GM18861 (cell line): ENCODE data around the gene MGARP.

Source experiments
- ATAC-seq: cut with Tn5 transposase; IDR thresholded peaks from one replicate; pipeline ENCODE4 v1.9.1; 2021; ENCODE audit not compliant: unreplicated experiment

Gene MGARP

GRCh38 chr4:139245590-139245989 is 34.4 kb downstream of the MGARP start:
- ATAC-seq, result no peak

DNA sequence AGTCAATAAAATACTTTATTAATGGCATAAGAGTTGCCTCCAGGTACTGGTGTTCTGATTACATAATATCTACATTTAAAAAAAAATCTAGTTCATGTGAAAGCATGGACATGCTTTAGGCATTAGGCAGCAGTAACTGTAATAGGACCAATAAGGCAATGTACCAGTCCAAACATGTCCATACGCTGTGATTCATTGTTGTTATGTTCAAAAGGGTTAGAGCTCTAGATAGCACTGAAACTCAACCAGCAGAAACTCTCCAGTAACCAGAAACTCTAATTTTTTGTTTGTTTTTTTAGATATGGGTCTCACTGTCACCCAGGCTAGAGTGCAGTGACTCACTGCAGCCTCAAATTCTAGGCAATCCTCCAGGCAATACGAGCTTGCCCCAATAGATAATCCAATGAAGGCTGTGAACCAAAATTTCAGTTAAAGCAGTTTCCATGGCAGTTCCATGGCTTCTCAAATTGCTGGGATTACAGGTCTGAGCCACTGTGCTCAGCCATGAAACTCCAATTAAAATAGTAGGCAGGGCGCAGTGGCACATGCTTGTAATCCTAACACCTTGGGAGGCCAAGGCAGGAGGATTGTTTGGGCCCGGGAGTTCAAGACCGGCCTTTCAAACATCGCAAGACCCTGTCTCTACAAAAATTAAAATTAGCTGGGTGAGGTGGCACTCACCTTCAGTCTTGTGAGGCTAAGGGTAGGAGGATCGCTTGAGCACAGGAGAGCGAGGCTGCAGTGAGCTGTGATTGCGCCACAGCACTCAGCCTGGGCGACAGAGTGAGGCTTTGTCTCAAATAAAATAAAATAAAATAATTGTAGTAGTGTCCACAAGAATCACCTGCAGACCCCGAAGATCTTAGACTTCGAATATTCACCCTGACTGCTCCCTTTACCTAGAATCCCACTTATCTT is 36.3 kb downstream of the MGARP start:
- no peak for ATAC-seq

DNA sequence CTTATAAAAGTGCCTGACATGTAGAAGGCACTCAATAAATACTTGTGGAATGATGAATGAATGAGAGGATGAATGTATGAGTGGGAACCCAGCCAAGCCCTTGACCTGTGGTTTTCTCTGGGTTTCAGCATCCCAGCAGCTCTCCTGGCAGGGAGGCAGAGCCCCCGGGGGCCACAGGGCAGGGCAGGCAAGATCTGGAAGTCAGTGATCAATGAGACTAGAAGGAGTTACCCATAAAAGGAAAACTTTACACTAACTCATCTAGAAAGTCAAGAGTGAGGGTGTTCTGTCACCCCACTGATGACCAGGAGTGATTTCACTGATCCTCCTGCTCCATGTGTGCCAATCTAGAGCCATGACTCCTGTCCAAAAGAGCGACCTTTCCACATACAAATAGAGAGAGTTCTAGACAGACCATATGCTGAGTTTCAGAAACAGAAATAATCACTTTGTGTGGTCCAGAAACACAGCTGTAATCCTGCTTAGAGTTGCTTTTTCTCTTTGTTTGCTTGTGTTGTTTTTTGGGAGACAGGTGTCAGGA is 37.4 kb downstream of the MGARP start:
- ATAC-seq, result no peak

DNA sequence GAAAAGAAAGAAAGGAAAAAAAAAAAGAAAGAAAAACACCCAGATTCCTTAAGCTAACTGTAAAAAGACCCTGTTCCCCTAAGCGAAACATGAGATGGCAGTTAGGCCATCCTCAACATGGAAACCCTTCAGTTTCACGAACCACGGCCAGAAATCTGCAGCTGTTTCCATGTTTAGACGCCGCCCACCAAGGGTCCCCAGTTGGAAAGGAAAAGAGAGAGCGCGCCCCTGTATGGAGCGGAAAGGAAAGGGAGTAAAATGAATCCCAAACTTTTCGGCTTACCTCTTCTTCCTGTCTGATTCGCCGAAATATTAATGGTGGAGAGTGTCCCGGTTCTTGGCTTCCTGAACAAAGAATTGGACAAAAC is 38.3 kb downstream of the MGARP start:
- no peak for ATAC-seq

DNA sequence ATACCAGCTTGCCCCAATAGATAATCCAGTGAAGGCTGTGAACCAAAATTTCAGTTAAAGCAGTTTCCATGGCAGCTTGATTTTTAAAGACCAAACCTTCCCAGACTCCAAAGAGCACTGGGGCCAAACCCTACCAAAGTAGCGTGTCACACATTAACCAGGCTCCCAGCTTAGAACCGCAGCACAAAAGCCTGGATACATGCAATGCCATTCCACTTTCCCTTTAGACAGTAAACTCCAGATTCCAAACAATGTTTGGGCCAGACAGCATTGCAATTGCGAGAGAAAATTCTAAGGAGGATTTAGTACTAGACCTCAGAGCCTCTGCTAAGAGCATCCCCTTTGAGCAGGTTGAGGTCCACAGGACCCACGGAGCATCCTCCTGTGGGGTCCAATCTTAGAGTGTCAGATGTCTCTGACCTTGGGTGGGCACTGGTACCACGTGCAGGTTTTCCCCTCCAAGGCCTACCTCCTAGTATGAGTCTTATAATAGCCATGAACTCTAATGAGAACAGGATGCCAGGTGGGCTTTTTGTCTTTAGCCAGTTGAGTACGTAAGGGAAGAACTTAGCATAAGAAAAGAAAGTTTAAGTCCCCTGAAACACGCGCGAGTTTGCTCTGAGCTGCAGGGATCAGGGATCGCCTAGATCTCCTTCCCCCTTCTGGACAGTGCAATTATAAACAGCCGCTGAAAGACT is 38.8 kb downstream of the MGARP start:
- ATAC-seq, result no peak

DNA sequence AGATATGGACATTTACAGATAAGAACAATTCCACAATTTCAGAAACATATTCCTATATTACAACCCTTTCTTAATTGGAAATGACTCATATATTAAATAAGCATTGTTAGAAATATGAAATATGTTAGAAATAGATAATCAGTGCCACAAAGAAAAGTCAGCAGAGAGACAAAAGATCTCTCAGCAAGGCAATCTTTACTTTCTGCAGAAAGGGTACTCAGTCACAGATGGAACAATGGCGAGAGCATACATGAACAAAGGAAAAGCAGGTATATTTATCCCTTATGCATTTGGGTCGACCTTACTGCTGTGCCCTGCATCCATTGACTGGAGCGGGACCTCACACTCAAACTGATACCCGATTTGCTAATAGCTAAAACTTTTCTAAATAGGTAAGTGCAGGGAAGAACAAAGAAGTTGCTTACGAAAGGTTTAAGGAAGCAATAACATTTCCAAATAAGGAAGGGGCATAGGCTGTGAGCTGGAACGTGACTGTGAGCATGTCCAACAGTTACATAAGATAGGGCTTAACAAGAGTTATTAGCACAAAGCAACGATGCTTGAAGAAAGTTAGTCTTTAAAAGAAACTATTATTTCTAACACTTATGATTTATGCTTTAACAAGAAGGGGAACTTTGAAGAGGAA is 40.8 kb downstream of the MGARP start:
- ATAC-seq, result no peak

DNA sequence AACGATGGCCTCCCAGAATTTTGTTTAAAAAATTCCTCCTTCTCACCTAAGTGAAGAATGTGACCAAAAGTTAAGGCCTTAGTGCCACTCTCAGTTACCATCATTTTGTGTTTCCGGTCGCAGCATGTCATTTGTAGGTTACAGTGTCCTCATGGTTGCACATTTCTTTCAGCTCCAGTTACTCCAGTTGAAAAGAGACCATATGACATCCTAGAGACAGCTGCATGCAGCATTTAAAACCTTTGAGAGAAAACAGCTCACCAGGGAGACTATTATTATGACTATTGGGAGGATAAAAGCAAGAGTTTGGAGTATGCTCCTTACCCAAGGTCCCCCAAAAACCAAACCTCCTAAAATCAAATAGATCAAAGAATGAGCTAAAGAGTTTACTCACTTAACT is 45.8 kb downstream of the MGARP start:
- no peak for ATAC-seq

DNA sequence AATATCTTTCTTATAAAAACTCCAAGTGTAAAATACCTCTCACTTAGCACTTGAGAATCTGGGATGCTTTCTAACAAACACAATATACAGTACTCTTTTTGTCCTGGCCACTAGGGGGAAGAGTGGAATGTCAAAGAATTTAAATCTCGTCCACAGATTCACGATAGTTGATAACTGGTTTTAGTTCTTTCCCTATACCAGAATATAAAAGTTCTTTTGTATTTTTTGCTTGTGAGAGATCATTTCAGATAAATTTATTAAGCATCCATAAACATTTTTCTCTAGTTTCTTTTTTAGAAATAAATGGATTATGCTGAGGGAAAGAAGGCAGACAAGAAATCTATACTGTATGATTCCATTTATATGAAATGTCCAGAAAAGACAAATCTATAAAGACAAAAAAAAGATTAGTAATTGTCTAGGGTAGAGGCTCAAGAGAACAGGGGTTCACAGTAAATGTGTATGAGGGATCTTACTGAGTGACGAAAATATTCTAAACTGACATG is 50.4 kb downstream of the MGARP start:
- ATAC-seq, result peak; percentile 65

DNA sequence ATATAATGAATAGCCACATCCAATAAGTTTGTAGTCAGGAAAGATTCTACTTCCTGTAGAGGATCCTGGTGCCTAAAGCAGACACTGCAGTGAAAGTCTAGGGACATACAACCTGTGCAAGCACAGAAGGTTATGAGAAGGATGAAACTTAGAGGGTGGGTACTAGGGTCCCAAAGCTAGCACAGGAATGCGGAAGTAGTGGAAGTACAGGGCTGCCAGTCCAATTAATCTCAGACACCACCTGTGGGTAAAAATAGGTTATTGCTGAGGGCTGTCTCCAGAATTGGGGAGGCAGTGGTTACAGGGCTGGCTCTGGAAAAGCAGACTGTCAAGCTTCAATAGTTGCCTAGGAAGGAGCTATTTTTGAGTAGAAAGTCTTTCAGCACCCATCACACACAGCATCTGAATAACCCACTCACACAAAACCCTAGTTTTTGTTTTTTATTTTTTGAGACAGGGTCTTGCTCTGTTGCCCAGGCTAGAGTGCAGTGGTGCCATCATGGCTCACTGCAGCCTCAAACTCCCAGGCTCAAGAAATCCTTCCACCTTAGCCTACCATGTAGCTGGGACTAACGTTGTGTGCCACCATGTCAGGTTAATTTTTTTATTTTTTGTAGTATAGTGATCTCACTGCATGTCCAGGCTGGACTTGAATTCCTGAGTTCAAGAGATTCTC is 52.2 kb downstream of the MGARP start:
- ATAC-seq, result peak; percentile 54

GRCh38 chr4:139223682-139224317 is 56.2 kb downstream of the MGARP start:
- peak; percentile 57 for ATAC-seq

DNA sequence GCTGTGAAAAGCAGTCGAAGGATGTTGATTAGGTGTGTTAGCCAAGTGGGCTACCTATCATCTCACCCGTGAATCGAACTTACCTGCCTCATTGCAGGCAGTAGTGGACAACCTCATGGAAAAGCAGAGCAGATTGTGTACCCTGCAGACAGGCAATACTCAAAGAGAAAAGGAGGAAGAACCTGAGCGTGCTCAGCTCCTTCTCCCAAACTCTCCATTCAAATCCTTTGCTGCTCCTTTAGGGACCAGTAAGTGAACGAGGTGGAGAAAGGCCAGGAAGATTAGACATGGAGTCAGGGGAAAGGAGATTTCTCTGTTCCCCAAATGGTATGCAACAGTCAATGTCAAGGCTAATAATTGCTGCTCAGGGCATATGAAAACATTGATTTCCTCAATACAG is 57.8 kb downstream of the MGARP start:
- ATAC-seq, result no peak

GRCh38 chr4:139221687-139222086 is 58.3 kb downstream of the MGARP start:
- no peak for ATAC-seq

- ATAC-seq, result no peak
These were observed 60.5 kb downstream of the MGARP start for GRCh38 chr4:139219450-139220055.
